Superior temporal gyrus (tissue), 1 donor: Measurements from ENCODE around the gene MAML2.
A peak's percentile ranks its signal among the peaks of the same experiment; 100 is the strongest.

Experiments used
- DNase-seq: peaks from one replicate; pipeline ENCODE4 v3.0.0-alpha.2; 2016; ENCODE audit errors: extremely low spot score

The MAML2 gene

GRCh38 chr11:96098511-96099241 lies 244.3 kb downstream of the MAML2 start:
- no peak for DNase-seq

DNA sequence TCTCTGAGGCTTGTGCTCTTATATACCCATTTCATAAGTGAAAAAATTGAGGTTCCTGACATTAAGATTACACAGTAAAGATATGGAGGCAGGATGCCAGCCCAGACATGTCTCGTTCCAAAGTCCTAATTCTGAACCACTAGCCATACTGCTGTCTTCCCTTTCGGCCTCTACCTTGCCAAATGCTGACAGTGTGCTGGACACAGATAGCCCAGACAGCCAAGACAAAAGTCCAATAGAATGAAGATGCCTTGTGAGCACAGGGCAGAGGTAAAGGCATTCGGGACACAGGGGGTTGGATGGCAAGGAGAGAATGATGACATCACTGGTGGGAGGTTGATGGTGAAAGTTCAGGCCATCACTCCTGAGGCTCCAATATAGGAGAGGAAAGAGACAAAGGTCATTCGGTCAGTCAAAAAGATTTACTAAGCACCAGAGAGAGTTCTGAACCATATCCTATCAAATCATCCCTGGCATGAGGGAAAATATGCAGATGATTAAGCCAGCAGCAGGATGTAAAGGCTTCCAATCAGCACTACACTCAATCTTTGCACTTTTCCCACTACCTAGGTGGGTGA lies 245.1 kb downstream of the MAML2 start:
- no peak for DNase-seq

DNA sequence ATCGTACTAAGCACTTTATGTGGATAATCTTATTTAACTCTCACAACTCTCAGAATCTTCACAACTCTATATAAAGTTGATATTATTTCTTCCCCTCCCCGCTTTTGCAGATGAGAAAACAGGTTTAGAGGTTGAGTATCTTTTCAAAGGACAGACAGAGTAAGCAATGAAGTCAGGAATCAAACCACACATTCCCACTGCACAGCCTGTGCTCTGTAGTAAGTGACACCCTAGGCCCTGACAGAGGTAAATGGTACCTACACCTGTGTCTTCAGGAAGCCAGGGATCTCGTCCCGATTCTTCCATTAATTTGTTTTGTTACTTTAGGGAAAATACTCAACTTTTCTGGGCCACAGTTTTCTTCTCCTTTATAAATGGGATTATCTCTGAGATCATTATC lies 246.6 kb downstream of the MAML2 start:
- no peak for DNase-seq

DNA sequence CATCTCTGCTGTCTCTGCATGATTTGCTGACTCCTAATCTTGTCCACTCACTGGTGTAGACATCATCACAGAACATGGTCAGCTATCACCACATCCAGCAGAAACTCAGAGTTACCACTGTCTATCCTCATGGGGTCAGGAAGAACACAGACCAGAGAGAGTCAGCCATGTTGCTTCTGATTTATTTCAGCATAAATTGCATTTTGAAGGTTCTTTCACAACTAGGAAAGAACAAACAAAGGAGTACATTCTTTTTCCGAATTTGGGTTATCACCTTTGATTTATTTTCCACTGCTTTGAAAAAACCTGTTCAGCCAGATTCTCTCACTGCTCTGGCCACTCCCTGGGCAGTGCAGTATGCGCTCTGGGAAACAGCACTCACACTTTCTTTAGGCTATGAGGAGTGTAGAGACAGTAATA lies 247.1 kb downstream of the MAML2 start:
- no peak for DNase-seq

DNA sequence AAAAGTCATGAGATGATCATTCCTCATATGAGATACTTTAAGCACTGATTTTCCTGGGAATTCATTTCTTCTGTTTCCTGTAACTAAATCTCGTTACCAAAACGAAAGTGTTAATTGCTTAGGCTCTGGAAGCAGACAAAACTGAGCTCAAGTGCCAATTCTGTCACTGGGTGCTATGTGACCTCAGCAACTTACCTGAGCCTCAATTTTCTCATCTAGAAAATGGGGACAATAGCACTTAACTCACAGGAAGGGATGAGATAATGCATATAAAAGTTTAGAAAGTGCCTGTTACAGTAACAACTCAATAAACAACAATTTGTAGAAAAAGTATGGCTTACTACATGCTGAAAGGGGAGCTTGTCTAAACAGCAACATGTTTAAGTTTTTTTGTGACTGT lies 248.8 kb downstream of the MAML2 start:
- no peak for DNase-seq

GRCh38 chr11:96092511-96092910 lies 250.5 kb downstream of the MAML2 start:
- no peak for DNase-seq

DNA sequence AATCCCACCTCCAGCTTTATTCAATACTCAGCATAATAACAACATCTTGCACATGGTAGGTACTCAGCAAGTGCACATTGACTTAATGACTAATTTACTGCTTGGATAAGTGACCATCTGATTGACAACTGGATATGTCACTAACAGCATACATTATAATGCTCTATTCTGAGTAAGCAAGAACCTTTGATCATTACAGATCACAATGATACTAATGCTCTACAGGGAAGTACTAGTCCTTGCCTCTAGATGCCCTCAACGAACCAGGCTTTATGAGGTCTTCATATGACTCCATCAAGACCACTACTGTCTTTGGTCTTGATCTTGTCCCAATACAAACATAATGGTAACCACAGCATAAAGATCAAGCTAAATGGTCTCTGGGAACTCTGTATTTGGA lies 251.5 kb downstream of the MAML2 start:
- DNase-seq, result peak; percentile 34

- no peak for DNase-seq
Observed at GRCh38 chr11:96090711-96091110, 252.3 kb downstream of the MAML2 start.

- no peak for DNase-seq
Observed at GRCh38 chr11:96088914-96089313, 254.1 kb downstream of the MAML2 start.

DNA sequence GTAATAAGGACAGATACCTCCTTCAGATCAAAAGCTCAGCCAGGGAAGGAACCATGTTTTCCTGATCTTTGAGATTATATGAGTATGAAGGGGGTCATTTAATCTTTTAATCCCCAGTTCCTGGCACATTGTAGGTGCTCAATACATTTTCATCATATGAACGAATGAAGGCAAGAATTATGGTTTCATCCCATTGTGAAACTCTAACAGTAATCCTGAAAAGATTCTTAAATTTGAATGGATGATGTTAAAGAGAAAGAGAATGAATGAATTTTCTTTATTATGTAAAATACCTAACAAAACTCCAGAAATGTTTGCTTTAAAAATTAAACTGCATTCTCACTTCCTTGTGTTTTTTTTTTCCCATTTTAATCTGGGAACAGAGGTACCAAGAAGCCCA lies 256.9 kb downstream of the MAML2 start:
- DNase-seq, result no peak

GRCh38 chr11:96085319-96085930 lies 257.6 kb downstream of the MAML2 start:
- DNase-seq, result no peak

GRCh38 chr11:96084610-96085318 lies 258.2 kb downstream of the MAML2 start:
- no peak for DNase-seq

GRCh38 chr11:96082936-96083335 lies 260.1 kb downstream of the MAML2 start:
- DNase-seq, result no peak

DNA sequence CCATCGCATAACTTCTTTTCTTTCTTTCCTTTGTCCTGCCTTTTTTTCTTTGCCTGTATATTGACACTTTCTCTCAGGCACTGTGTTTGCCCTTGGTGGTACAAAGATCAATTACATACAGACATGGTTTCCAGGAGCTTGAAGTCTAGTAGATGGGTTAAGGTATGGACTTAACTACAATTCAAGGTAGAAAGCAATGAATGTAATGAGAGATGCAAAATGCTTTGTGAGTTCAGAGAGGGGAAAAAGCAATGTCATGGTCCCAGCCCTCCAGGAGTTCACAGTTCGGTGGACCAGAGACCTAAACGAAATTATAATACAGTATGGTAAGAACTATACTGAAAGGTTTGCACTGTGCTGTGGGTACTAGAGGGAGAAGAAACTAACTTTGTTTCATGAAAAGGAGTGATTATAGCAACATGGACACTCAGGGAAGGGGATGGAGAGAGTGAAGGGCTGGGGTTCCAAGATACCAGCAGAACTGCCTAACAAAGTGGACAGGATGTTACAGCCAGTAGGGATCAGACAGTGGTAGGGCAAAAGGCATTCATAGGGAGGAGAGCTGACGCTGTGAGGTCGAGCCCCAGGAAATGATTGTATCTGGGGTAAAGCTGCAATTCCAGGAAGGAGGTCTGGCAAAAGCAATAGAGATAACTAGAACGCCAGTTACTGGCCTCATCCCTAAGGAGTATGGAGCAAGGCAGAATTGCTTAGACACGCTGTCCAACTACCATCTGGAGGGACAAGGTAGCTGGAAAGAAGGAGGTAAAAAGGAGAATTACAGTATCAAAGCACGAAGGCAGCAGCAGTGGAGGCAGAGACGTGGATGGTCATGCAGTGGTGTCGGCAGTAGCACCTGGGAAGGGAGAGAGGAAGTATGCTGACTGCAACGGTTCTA lies 260.7 kb downstream of the MAML2 start:
- DNase-seq, result no peak

GRCh38 chr11:96081561-96081960 lies 261.4 kb downstream of the MAML2 start:
- no peak for DNase-seq

DNA sequence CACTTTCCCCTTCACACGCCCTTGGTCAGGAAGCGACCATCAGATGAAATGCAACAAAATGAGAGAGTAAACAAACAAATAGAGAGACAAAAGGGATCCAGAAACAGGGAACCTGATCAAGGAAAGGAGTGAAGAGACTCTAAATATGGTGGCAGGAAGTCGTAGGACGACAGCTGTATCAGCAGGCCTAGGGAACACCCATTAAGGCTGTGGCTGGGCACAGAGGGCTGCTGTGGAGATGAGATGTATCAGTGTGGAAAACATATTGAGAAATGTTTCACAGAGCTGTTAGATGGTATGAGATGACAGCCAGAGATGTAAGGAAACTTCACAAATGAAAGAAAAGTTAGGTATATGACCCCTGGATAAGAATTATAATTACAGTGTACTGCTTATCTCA lies 263.3 kb downstream of the MAML2 start:
- no peak for DNase-seq

- no peak for DNase-seq
Observed at GRCh38 chr11:96075532-96075959, 267.4 kb downstream of the MAML2 start.

GRCh38 chr11:96074551-96075310 lies 268.3 kb downstream of the MAML2 start:
- no peak for DNase-seq

- no peak for DNase-seq
Observed at GRCh38 chr11:96073536-96073935, 269.5 kb downstream of the MAML2 start.

DNA sequence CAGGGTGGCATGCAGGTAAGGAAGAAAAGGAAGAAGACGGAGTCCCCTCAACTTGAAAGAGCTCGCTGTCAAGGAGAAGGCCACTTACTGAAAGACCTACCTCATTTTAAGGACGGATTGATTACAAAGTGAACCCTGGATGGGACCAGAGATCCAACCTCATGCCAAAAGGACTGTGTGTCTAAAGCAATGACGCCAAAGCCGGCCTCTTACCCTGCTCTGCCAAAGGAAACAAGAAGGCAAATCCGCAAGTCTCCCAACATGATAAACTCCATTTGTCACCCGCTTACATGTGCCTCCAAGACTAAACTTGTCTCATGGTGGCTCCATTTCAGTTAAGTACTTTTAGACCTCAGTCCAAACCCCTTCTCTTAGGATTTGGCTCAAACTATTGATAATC lies 270.4 kb downstream of the MAML2 start:
- no peak for DNase-seq

- DNase-seq, result no peak
Observed at GRCh38 chr11:96070453-96070852, 272.5 kb downstream of the MAML2 start.
